HG03025 (cell line): ENCODE measurements around the gene ADARB2.

Experiments
- ATAC-seq: cut with Tn5 transposase; IDR thresholded peaks from one replicate; pipeline ENCODE4 v1.9.1; 2021; ENCODE audit warnings: mild to moderate bottlenecking, moderate library complexity; ENCODE audit not compliant: unreplicated experiment, low FRiP score

The ADARB2 gene

GRCh38 chr10:1557081-1557480 lies 180.2 kb downstream of the ADARB2 start:
- no peak for ATAC-seq

GRCh38 chr10:1556496-1556895 lies 180.8 kb downstream of the ADARB2 start:
- ATAC-seq = no peak

- ATAC-seq = no peak
Observed at GRCh38 chr10:1553951-1554350, 183.4 kb downstream of the ADARB2 start.

- ATAC-seq = no peak
Observed at GRCh38 chr10:1552881-1553670, 184.2 kb downstream of the ADARB2 start.

- no peak for ATAC-seq
Observed at GRCh38 chr10:1552406-1552805, 184.9 kb downstream of the ADARB2 start.

GRCh38 chr10:1551636-1552338 lies 185.5 kb downstream of the ADARB2 start:
- ATAC-seq = no peak

- no peak for ATAC-seq
Observed at GRCh38 chr10:1550616-1551015, 186.7 kb downstream of the ADARB2 start.

- ATAC-seq = no peak
Observed at GRCh38 chr10:1550291-1550595, 187.1 kb downstream of the ADARB2 start.

GRCh38 chr10:1549591-1550290 lies 187.6 kb downstream of the ADARB2 start:
- no peak for ATAC-seq

GRCh38 chr10:1548596-1548995 lies 188.7 kb downstream of the ADARB2 start:
- ATAC-seq = no peak

GRCh38 chr10:1548146-1548545 lies 189.2 kb downstream of the ADARB2 start:
- no peak for ATAC-seq

- no peak for ATAC-seq
Observed at GRCh38 chr10:1546431-1547110, 190.8 kb downstream of the ADARB2 start.

- ATAC-seq = no peak
Observed at GRCh38 chr10:1545524-1545923, 191.8 kb downstream of the ADARB2 start.

- no peak for ATAC-seq
Observed at GRCh38 chr10:1544929-1545328, 192.4 kb downstream of the ADARB2 start.

- no peak for ATAC-seq
Observed at GRCh38 chr10:1544209-1544673, 193.1 kb downstream of the ADARB2 start.

- ATAC-seq = no peak
Observed at GRCh38 chr10:1543596-1543995, 193.7 kb downstream of the ADARB2 start.

GRCh38 chr10:1542941-1543340 lies 194.4 kb downstream of the ADARB2 start:
- ATAC-seq = no peak

GRCh38 chr10:1540144-1540543 lies 197.2 kb downstream of the ADARB2 start:
- ATAC-seq = no peak

GRCh38 chr10:1539216-1539615 lies 198.1 kb downstream of the ADARB2 start:
- no peak for ATAC-seq

- no peak for ATAC-seq
Observed at GRCh38 chr10:1538531-1539061, 198.7 kb downstream of the ADARB2 start.

GRCh38 chr10:1538121-1538520 lies 199.2 kb downstream of the ADARB2 start:
- ATAC-seq = no peak
